Measurements from ENCODE around the gene SUFU.

SUFU gene

GRCh38 chr10:102485093-102485784 lies 18.5 kb upstream of the SUFU start:
- Mint-ChIP-seq H3K4me1 (peaks cover 13% of the 10 kb centered on the region), H3K27ac (peak overlapping the region; percentile 35 to 68 (median 58)), H3K4me3 (no peak overlapping the region), H3K36me3 (ENCODE audit: low read depth) (peaks cover 59% of the 10 kb centered on the region), H3K27me3 (ENCODE audit: low read depth) (no peaks in the 10 kb centered on the region), H3K9me3 (no peaks in the 10 kb centered on the region)
- TF ChIP-seq, protein P1, sequence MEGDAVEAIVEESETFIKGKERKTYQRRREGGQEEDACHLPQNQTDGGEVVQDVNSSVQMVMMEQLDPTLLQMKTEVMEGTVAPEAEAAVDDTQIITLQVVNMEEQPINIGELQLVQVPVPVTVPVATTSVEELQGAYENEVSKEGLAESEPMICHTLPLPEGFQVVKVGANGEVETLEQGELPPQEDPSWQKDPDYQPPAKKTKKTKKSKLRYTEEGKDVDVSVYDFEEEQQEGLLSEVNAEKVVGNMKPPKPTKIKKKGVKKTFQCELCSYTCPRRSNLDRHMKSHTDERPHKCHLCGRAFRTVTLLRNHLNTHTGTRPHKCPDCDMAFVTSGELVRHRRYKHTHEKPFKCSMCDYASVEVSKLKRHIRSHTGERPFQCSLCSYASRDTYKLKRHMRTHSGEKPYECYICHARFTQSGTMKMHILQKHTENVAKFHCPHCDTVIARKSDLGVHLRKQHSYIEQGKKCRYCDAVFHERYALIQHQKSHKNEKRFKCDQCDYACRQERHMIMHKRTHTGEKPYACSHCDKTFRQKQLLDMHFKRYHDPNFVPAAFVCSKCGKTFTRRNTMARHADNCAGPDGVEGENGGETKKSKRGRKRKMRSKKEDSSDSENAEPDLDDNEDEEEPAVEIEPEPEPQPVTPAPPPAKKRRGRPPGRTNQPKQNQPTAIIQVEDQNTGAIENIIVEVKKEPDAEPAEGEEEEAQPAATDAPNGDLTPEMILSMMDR (IDR thresholded peaks at IDR 0.05; ENCODE audit: unreplicated experiment in 3 of 3): no peak

GRCh38 chr10:102491136-102491535 lies 12.6 kb upstream of the SUFU start:
- Mint-ChIP-seq H3K27me3 (ENCODE audit: low read depth) (no peaks in the 10 kb centered on the region), H3K36me3 (ENCODE audit: low read depth) (peaks cover 42% of the 10 kb centered on the region), H3K9me3 (no peaks in the 10 kb centered on the region), H3K4me3 (no peak overlapping the region), H3K4me1 (peaks cover 9% of the 10 kb centered on the region), H3K27ac (no peak overlapping the region)
- TF ChIP-seq, protein P1 (IDR thresholded peaks at IDR 0.05; ENCODE audit: unreplicated experiment in 3 of 3): no peak

DNA sequence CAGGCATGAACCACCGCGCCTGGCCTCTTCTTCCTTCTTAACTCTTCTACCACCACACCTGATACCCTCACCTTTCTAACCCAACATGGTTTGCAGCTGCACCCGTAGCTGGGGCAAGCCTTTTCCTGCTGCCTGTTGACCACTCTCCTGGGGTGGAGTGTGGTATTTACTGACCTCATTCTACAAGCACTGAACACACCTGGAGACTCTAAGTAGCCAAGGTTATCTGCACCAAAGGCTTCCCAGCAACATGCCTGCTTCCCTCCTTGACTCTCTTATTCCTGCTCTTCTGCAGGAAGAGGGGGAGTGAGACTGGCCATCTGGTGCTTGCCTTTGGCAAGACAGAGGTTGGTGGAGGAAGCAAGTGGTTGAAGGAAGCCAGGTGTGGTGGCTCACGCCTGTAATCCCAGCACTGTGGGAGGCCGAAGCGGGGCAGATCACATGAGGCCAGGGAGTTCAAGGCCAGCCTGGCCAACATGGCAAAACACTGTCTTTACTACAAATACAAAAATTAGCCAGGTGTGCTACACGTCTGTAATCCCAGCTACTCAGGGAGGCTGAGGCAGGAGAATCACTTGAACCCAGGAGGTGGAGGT lies 11.3 kb upstream of the SUFU start:
- TF ChIP-seq, protein P1 (IDR thresholded peaks at IDR 0.05; ENCODE audit: unreplicated experiment in 3 of 3): no peak
- Mint-ChIP-seq H3K4me1 (peaks cover 9% of the 10 kb centered on the region), H3K9me3 (no peaks in the 10 kb centered on the region)

DNA sequence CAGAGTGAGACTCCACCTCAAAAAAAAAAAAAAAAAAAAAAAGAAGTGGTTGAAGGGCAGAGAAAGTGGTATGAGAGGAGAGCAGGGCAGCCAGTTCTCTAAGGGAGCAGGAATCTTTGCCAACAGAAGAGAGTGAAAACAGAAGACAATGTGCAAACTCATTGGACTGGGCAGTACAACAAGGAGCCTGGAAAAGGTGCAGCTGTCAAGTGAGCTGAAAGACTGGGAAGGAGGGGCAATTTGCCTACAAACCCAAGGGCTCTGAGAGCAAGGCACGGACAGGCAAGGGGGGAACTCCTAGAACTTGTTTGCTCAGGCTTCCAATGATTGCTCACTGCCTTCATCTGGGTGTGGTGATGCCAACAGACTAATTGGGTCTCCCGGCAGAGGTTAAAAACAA lies 10.8 kb upstream of the SUFU start:
- TF ChIP-seq, protein P1 (IDR thresholded peaks at IDR 0.05; ENCODE audit: unreplicated experiment in 3 of 3): no peak
- no peak overlapping the region for H3K4me3 Mint-ChIP-seq
- no peak overlapping the region for H3K27ac Mint-ChIP-seq
- H3K9me3 Mint-ChIP-seq: no peaks in the 10 kb centered on the region
- peaks cover 41% of the 10 kb centered on the region for H3K36me3 Mint-ChIP-seq (ENCODE audit: low read depth)
- peaks cover 9% of the 10 kb centered on the region for H3K4me1 Mint-ChIP-seq
- no peaks in the 10 kb centered on the region for H3K27me3 Mint-ChIP-seq (ENCODE audit: low read depth)

More for the DNA sequence above, 11.3 kb upstream of the SUFU start:
- H3K27me3 Mint-ChIP-seq (ENCODE audit: low read depth): no peaks in the 10 kb centered on the region
- no peak overlapping the region for H3K27ac Mint-ChIP-seq
- H3K4me3 Mint-ChIP-seq: peak overlapping the region in 1 of 3 experiments; percentile 50
- peaks cover 44% of the 10 kb centered on the region for H3K36me3 Mint-ChIP-seq (ENCODE audit: low read depth)

- Mint-ChIP-seq H3K27ac (no peak overlapping the region), H3K36me3 (ENCODE audit: low read depth) (peaks cover 36% of the 10 kb centered on the region), H3K27me3 (ENCODE audit: low read depth) (no peaks in the 10 kb centered on the region), H3K4me1 (peaks cover 10% of the 10 kb centered on the region), H3K9me3 (no peaks in the 10 kb centered on the region), H3K4me3 (no peak overlapping the region)
- TF ChIP-seq, protein P1 (IDR thresholded peaks at IDR 0.05; ENCODE audit: unreplicated experiment in 3 of 3): no peak
Measured at GRCh38 chr10:102493771-102494170, 10.0 kb upstream of the SUFU start.

- peaks cover 17% of the 10 kb centered on the region for H3K4me1 Mint-ChIP-seq
- H3K27me3 Mint-ChIP-seq (ENCODE audit: low read depth): no peaks in the 10 kb centered on the region
- no peaks in the 10 kb centered on the region for H3K9me3 Mint-ChIP-seq
- H3K36me3 Mint-ChIP-seq (ENCODE audit: low read depth): peaks cover 17% of the 10 kb centered on the region
- TF ChIP-seq, protein P1 (IDR thresholded peaks at IDR 0.05; ENCODE audit: unreplicated experiment in 3 of 3): no peak
- no peak overlapping the region for H3K27ac Mint-ChIP-seq
- H3K4me3 Mint-ChIP-seq: no peak overlapping the region
Measured at GRCh38 chr10:102497545-102497944, 6.2 kb upstream of the SUFU start.

Data from nephron (organoid).